Thymus (tissue), 14 donors: ENCODE results near the gene PTCSC3. TPM values are rescaled to one million over a fixed set of nuclear protein-coding genes. Genes with fewer than 3 reads are reported as not detected.

Experiments used
- DNase-seq, 9 donors: peaks; one replicate each; pipeline ENCODE4 v3.0.0-alpha.2; 2013; ENCODE audit warnings: low spot score in 9 of 9, low read depth in 6 of 9, missing footprints in 1 of 9
- H3K27ac ChIP-seq, 2 donors: one replicate each; pipeline ENCODE4 v1.5.1; 2013; ENCODE audit warnings: control low read depth in 1 of 2, low read depth in 1 of 2, low read length in 1 of 2, mild to moderate bottlenecking in 1 of 2, moderate library complexity in 1 of 2
- H3K27me3 ChIP-seq, 2 donors: one replicate each; pipeline ENCODE4 v1.5.1; 2013; ENCODE audit warnings: low read length in 1 of 2; ENCODE audit not compliant: control insufficient read depth in 2 of 2, insufficient read depth in 1 of 2
- H3K36me3 ChIP-seq, 2 donors: one replicate each; pipeline ENCODE4 v1.5.1; 2013; ENCODE audit warnings: low read length in 1 of 2, mild to moderate bottlenecking in 1 of 2, moderate library complexity in 1 of 2; ENCODE audit not compliant: control insufficient read depth in 2 of 2, insufficient read depth in 2 of 2
- H3K4me1 ChIP-seq, 2 donors: one replicate each; pipeline ENCODE4 v1.5.1; 2013; ENCODE audit warnings: low read length in 2 of 2; ENCODE audit not compliant: control insufficient read depth in 2 of 2, insufficient read depth in 2 of 2
- H3K4me3 ChIP-seq, 2 donors: one replicate each; pipeline ENCODE4 v1.5.1; 2013; ENCODE audit warnings: low read length in 2 of 2, control low read depth in 1 of 2, mild to moderate bottlenecking in 1 of 2
- H3K9me3 ChIP-seq, 2 donors: one replicate each; pipeline ENCODE4 v1.5.1; 2013; ENCODE audit warnings: low read length in 1 of 2, mild to moderate bottlenecking in 1 of 2; ENCODE audit not compliant: control insufficient read depth in 2 of 2, insufficient read depth in 1 of 2
- WGBS: extraction: QIAGEN DNeasy Blood & Tissue Kit; methylation state at CpG from one replicate; pipeline ENCODE4 v1.1.7; 2013; 5-methylcytosine and 5-hydroxymethylcytosine counted together
- long read RNA-seq, 10 donors: transcript quantifications; one replicate each; lab custom pipeline, GENCODE V29; 2026
- polyA plus RNA-seq: library from polyadenylated mRNA; stranded (reverse); fragments of 200-250 nt; gene quantifications from one replicate; pipeline ENCODE4 v1.2.3, GENCODE V29; 2013
- total RNA-seq: library from RNA; stranded (reverse); fragments of 120-200 nt; gene quantifications from one replicate; pipeline ENCODE4 v1.2.4, GENCODE V29; 2013
- donor health status: healthy.

Gene PTCSC3
- total RNA-seq, result not detected
- not detected for polyA plus RNA-seq
- long read RNA-seq, donor 1, result 0 reads
- long read RNA-seq, donor 2, result 0 reads
- long read RNA-seq, donor 3, result 0 reads
- long read RNA-seq, donor 4, result 0 reads
- long read RNA-seq, donor 5, result 0 reads
- long read RNA-seq, donor 6, result 0 reads
- long read RNA-seq, donor 7, result 0 reads
- long read RNA-seq, donor 8, result 0 reads
- long read RNA-seq, donor 9, result 0 reads
- long read RNA-seq, donor 10, result 0 reads

- Histone ChIP-seq H3K4me1 (no peaks in the 10 kb centered on the region), H3K27me3 (no peaks in the 10 kb centered on the region), H3K27ac (no peak within 1 kb of the TSS), H3K36me3 (no peaks in the 10 kb centered on the region), H3K4me3 (no peak within 1 kb of the TSS), H3K9me3 (no peaks in the 10 kb centered on the region)
- 95% methylated on average over 4 of the region's 4 CpGs for WGBS
- no peak for DNase-seq
Measured at GRCh38 chr14:36176524-36176923, at the start of gene PTCSC3. Gene PTCSC3, minus strand, starts transcription at chr14:36176722.

- no peaks in the 10 kb centered on the region for H3K9me3 ChIP-seq
- WGBS, result 80% methylated on average over 1 of the region's 1 CpG
- H3K4me1 ChIP-seq, result no peaks in the 10 kb centered on the region
- H3K27me3 ChIP-seq, result no peaks in the 10 kb centered on the region
- no peaks in the 10 kb centered on the region for H3K36me3 ChIP-seq
- no peak for DNase-seq
- H3K4me3 ChIP-seq, result no peak overlapping the region
- no peak overlapping the region for H3K27ac ChIP-seq
Measured at GRCh38 chr14:36226164-36226563, 49.6 kb upstream of the PTCSC3 start.

- Histone ChIP-seq H3K4me3 (no peak overlapping the region), H3K36me3 (no peaks in the 10 kb centered on the region), H3K27me3 (no peaks in the 10 kb centered on the region), H3K4me1 (no peaks in the 10 kb centered on the region), H3K9me3 (no peaks in the 10 kb centered on the region), H3K27ac (no peak overlapping the region)
- WGBS, result 91% methylated on average over 9 of the region's 9 CpGs
- no peak for DNase-seq
Measured at GRCh38 chr14:36224176-36224575, 47.7 kb upstream of the PTCSC3 start.

DNA sequence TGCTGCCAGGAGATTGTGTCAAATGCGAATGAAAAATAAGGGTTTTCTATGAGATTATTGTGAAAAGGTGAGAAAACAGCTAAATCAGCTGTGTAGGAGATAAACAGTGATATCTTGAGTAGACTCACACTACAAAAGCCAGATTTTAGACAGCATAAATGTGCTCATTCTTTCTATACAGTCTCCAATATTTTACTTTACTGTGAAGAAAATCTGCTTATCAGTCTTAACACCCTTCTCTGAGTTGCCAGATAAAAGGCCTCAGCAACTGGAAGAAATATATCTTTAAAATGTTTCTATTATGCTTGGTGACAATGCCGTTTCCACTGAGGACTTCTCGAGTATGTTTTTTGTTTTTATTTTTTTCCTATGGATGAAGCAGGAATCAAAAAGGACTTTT lies 47.0 kb upstream of the PTCSC3 start:
- H3K4me1 ChIP-seq, result no peaks in the 10 kb centered on the region
- H3K4me3 ChIP-seq, result no peak overlapping the region
- no peak for DNase-seq
- WGBS, result 81% methylated on average over 3 of the region's 3 CpGs
- no peaks in the 10 kb centered on the region for H3K9me3 ChIP-seq
- no peaks in the 10 kb centered on the region for H3K27me3 ChIP-seq
- H3K27ac ChIP-seq, result no peak overlapping the region
- no peaks in the 10 kb centered on the region for H3K36me3 ChIP-seq

GRCh38 chr14:36222952-36223468 lies 46.5 kb upstream of the PTCSC3 start:
- Histone ChIP-seq H3K4me1 (no peaks in the 10 kb centered on the region), H3K27ac (no peak overlapping the region), H3K9me3 (no peaks in the 10 kb centered on the region), H3K4me3 (no peak overlapping the region), H3K27me3 (no peaks in the 10 kb centered on the region), H3K36me3 (no peaks in the 10 kb centered on the region)
- WGBS, result 72% methylated on average over 5 of the region's 5 CpGs
- no peak for DNase-seq

GRCh38 chr14:36222337-36222736 lies 45.8 kb upstream of the PTCSC3 start:
- Histone ChIP-seq H3K4me1 (no peaks in the 10 kb centered on the region), H3K9me3 (no peaks in the 10 kb centered on the region), H3K27ac (no peak overlapping the region), H3K4me3 (no peak overlapping the region), H3K27me3 (no peaks in the 10 kb centered on the region), H3K36me3 (no peaks in the 10 kb centered on the region)
- no peak for DNase-seq

DNA sequence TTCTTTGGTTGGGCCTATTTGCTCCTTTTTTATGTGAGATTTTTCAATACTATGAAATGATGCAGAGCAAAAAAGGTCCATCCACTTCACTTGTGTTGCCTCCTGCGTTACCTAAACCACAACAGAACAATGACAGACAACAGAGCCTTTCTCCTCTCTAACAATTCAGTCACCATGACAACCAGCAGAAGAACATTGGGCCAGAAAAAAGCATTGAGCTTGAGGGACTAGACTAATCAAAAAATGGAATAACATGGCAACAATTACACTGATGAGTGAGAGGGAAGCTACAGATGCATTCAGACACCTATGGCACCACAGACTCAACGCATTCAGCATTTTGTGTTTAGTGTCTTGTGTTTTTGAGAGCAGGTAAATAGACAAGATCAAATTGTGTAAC lies 44.6 kb upstream of the PTCSC3 start:
- Histone ChIP-seq H3K9me3 (no peaks in the 10 kb centered on the region), H3K27me3 (no peaks in the 10 kb centered on the region), H3K27ac (no peak overlapping the region), H3K4me3 (no peak overlapping the region), H3K36me3 (no peaks in the 10 kb centered on the region), H3K4me1 (no peaks in the 10 kb centered on the region)
- 72% methylated on average over 2 of the region's 2 CpGs for WGBS
- no peak for DNase-seq

- 44% methylated on average over 2 of the region's 2 CpGs for whole genome bisulfite sequencing
- no peak for DNase-seq
Measured at GRCh38 chr14:36217732-36218131, 41.2 kb upstream of the PTCSC3 start.

GRCh38 chr14:36217027-36217426 lies 40.5 kb upstream of the PTCSC3 start:
- Histone ChIP-seq H3K9me3 (no peaks in the 10 kb centered on the region), H3K4me3 (no peak overlapping the region), H3K36me3 (no peaks in the 10 kb centered on the region), H3K27ac (no peak overlapping the region), H3K4me1 (no peaks in the 10 kb centered on the region), H3K27me3 (no peaks in the 10 kb centered on the region)
- no peak for DNase-seq
- WGBS, result 93% methylated on average over 2 of the region's 2 CpGs

More at GRCh38 chr14:36217732-36218131, 41.2 kb upstream of the PTCSC3 start:
- Histone ChIP-seq H3K4me1 (no peaks in the 10 kb centered on the region), H3K4me3 (no peak overlapping the region), H3K27ac (no peak overlapping the region), H3K9me3 (no peaks in the 10 kb centered on the region), H3K36me3 (no peaks in the 10 kb centered on the region), H3K27me3 (no peaks in the 10 kb centered on the region)
